ENCODE measurements around the gene KIF26B.
"Not testable (repeated sequence)": the region's sequence is repeated elsewhere in the genome, so short reads cannot be mapped to it uniquely, and the experiment has no call there.

The KIF26B gene

GRCh38 chr1:245348626-245349025 lies 193.8 kb downstream of the KIF26B start:
- DNase-seq (ENCODE audit: low read depth in 1 of 2, low spot score in 1 of 2): no peak

GRCh38 chr1:245353411-245353810 lies 198.6 kb downstream of the KIF26B start:
- DNase-seq (ENCODE audit: low read depth in 1 of 2, low spot score in 1 of 2): no peak

GRCh38 chr1:245353915-245354775 lies 199.4 kb downstream of the KIF26B start:
- no peak for DNase-seq (ENCODE audit: low read depth in 1 of 2, low spot score in 1 of 2)

GRCh38 chr1:245355851-245356630 lies 201.3 kb downstream of the KIF26B start:
- DNase-seq (ENCODE audit: low read depth in 1 of 2, low spot score in 1 of 2): not testable (repeated sequence)

- no peak for DNase-seq (ENCODE audit: low read depth in 1 of 2, low spot score in 1 of 2)
Observed at GRCh38 chr1:245356891-245357585, 202.3 kb downstream of the KIF26B start.

GRCh38 chr1:245359101-245359680 lies 204.4 kb downstream of the KIF26B start:
- not testable (repeated sequence) for DNase-seq (ENCODE audit: low read depth in 1 of 2, low spot score in 1 of 2)

- DNase-seq (ENCODE audit: low read depth in 1 of 2, low spot score in 1 of 2): no peak
Observed at GRCh38 chr1:245361065-245361464, 206.3 kb downstream of the KIF26B start.

- DNase-seq (ENCODE audit: low read depth in 1 of 2, low spot score in 1 of 2): no peak
Observed at GRCh38 chr1:245361951-245362350, 207.2 kb downstream of the KIF26B start.

GRCh38 chr1:245363461-245364200 lies 208.8 kb downstream of the KIF26B start:
- DNase-seq (ENCODE audit: low read depth in 1 of 2, low spot score in 1 of 2): no peak

- no peak for DNase-seq (ENCODE audit: low read depth in 1 of 2, low spot score in 1 of 2)
Observed at GRCh38 chr1:245365095-245366020, 210.6 kb downstream of the KIF26B start.

- DNase-seq (ENCODE audit: low read depth in 1 of 2, low spot score in 1 of 2): no peak
Observed at GRCh38 chr1:245366886-245367285, 212.1 kb downstream of the KIF26B start.

GRCh38 chr1:245370175-245370825 lies 215.5 kb downstream of the KIF26B start:
- DNase-seq (ENCODE audit: low read depth in 1 of 2, low spot score in 1 of 2): no peak

- DNase-seq (ENCODE audit: low read depth in 1 of 2, low spot score in 1 of 2): no peak
Observed at GRCh38 chr1:245370905-245371581, 216.3 kb downstream of the KIF26B start.

GRCh38 chr1:245373131-245373530 lies 218.3 kb downstream of the KIF26B start:
- DNase-seq (ENCODE audit: low read depth in 1 of 2, low spot score in 1 of 2): no peak

- no peak for DNase-seq (ENCODE audit: low read depth in 1 of 2, low spot score in 1 of 2)
Observed at GRCh38 chr1:245375789-245376460, 221.1 kb downstream of the KIF26B start.

GRCh38 chr1:245377854-245378253 lies 223.1 kb downstream of the KIF26B start:
- DNase-seq (ENCODE audit: low read depth in 1 of 2, low spot score in 1 of 2): no peak

- DNase-seq (ENCODE audit: low read depth in 1 of 2, low spot score in 1 of 2): no peak
Observed at GRCh38 chr1:245378311-245378722, 223.5 kb downstream of the KIF26B start.

GRCh38 chr1:245378745-245379144 lies 224.0 kb downstream of the KIF26B start:
- DNase-seq (ENCODE audit: low read depth in 1 of 2, low spot score in 1 of 2): no peak

All from stimulated activated CD4-positive, alpha-beta T cell treated with anti-CD3 and anti-CD28 coated beads, Interleukin-15, amount 100 ng/mL, for 1 hour (primary cell).